Subcutaneous adipose tissue (tissue), 4 donors: ENCODE data around the gene NUP210. TPM values are rescaled to one million over a fixed set of nuclear protein-coding genes. Genes with fewer than 3 reads are reported as not detected.

ENCODE experiments used
- total RNA-seq, 4 donors: library from RNA; depleted of rRNA; stranded (reverse); fragments of >200 nt; gene quantifications; one replicate each; pipeline ENCODE4 v1.1.0, GENCODE V29; 2016
- TF ChIP-seq, protein P1 (sequence below): fragments of 450-650 bp; IDR thresholded peaks from one replicate; pipeline ENCODE4 v1.5.1; 2016; ENCODE audit warnings: low read depth, mild to moderate bottlenecking, control low read depth, antibody characterized with exemption, moderate library complexity

The NUP210 gene
- total RNA-seq, 4 donors from 2014 or later, result 1.1 to 9.9 (median 2.0) TPM

DNA sequence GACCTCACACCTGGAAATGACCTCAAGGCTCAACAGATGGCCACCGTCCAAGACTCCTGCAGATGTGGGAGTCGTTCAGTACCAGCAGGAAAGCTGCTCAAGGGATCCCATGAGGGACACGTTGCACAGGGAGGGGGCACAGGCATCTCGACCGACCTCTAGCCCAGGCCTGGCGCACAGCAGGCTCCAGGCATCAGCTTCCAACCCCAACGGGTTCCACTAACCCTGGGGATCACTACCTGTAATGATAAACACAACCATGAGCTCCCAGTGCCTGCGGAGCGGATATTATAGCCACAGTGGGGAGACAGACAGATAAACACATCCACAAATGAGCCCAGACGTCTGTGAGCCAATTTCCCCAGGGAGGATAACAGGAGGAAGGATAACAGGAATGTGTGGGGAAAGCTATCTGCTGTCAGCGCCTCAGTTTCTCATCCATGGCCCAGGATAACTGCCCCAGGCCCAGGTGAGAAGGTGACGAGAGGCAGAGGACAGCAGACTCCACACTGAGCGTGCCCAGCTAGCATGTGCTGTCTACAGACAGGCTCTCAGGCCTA, 19.9 kb downstream of the NUP210 start:
- TF ChIP-seq, protein P1, sequence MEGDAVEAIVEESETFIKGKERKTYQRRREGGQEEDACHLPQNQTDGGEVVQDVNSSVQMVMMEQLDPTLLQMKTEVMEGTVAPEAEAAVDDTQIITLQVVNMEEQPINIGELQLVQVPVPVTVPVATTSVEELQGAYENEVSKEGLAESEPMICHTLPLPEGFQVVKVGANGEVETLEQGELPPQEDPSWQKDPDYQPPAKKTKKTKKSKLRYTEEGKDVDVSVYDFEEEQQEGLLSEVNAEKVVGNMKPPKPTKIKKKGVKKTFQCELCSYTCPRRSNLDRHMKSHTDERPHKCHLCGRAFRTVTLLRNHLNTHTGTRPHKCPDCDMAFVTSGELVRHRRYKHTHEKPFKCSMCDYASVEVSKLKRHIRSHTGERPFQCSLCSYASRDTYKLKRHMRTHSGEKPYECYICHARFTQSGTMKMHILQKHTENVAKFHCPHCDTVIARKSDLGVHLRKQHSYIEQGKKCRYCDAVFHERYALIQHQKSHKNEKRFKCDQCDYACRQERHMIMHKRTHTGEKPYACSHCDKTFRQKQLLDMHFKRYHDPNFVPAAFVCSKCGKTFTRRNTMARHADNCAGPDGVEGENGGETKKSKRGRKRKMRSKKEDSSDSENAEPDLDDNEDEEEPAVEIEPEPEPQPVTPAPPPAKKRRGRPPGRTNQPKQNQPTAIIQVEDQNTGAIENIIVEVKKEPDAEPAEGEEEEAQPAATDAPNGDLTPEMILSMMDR, result no peak

GRCh38 chr3:13399603-13400002, 20.5 kb downstream of the NUP210 start:
- TF ChIP-seq, protein P1, result no peak

DNA sequence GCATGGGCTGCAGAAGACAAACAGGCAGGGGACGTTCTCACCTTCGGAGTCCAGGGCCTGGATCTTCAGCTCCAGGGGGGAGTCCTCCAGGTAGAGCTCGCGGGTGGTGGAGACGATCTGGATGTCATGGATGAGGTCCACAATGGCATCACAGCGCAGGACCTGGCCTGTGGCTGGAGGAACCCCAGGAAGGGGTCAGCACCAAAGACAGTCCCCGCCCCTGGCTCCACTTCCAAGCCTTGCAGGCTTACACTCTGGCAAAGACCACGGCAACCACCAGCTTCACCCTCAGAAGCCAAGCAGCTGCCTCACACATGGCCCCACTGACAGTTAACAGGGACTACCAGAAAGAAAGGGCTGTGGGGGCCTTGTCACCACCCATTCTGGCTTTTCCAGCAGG, 22.8 kb downstream of the NUP210 start:
- TF ChIP-seq, protein P1, result no peak

DNA sequence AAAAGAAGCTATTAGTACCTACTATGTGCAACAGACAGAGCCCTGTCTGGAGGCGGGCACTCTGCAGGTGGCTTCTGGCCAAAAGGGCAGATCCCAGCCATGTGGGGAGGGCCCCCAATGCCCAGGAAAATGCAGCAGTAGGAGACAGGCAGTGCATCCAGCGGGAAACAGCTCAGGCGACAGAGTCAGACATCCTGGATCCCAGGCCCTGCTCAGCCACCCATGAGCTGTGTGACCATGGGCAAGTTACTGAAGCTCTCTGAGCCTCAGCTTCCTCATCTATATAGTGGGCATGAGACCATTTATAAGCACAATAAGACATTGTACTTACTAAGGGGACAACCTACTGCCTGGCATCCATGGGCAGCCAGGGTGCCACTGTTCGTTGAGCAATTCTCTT, 25.8 kb downstream of the NUP210 start:
- TF ChIP-seq, protein P1, result no peak

DNA sequence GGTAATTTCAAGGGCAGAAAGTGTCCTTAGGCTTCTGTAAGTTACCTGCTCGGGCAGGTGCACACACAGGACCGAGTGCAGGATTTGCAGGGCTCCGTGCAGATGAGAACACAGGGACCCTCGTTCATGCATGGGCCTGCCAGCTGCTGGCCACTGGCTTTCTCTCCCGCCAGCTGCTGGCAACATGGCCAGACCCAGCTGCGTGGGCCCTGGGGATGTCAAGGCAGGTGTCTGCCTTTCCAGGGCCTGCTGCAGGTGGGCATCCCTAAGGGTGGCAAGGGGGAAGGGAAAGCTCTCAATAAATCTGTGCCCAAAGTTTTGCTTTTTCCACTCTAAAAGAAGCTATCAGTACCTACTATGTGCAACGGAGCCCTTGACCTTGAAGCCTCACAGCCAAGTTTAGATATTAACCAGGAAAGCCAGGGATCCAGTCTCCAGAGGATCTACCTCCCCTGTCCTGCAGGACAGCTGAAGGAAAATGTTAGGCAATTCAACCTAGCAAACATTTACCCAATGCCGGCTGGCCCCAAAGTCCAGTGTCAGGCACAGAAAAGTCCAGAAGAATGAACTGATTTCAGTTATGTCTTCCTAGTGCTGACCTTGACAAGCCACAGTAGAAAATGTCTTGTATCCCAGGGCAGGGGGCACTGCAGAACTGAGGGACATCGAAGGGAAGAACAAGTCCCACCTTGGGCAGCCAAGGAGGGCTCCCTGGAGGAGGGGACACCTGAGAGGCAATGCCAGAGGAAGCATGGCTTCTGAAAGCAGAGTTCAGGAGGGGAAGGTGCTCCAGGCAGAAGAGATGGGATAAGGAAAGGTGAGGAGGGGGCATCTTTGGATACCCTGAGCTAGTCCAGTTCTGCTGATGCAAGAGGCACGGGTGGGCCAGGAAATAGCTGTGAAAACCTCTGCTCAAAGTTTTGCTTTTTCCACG, 26.4 kb downstream of the NUP210 start:
- TF ChIP-seq, protein P1, result no peak

GRCh38 chr3:13391308-13391707, 28.8 kb downstream of the NUP210 start:
- TF ChIP-seq, protein P1, result no peak

GRCh38 chr3:13389378-13389777, 30.7 kb downstream of the NUP210 start:
- TF ChIP-seq, protein P1, result no peak
